ENCODE measurements around the gene KCNJ12.
"Not testable (repeated sequence)": the region's sequence is repeated elsewhere in the genome, so short reads cannot be mapped to it uniquely, and the experiment has no call there.

Gene KCNJ12

GRCh38 chr17:21412207-21412681 is 36.1 kb downstream of the KCNJ12 start:
- POLR2A ChIA-PET; DNase-seq (ENCODE audit: extremely low spot score); CTCF ChIA-PET: not testable (repeated sequence)

- POLR2A ChIA-PET; DNase-seq (ENCODE audit: extremely low spot score); CTCF ChIA-PET: not testable (repeated sequence)
Observed at GRCh38 chr17:21413570-21414279, 37.6 kb downstream of the KCNJ12 start.

GRCh38 chr17:21414616-21415015 is 38.5 kb downstream of the KCNJ12 start:
- CTCF ChIA-PET; DNase-seq (ENCODE audit: extremely low spot score); POLR2A ChIA-PET: not testable (repeated sequence)

- POLR2A ChIA-PET: not testable (repeated sequence)
Observed at GRCh38 chr17:21415166-21415990, 39.2 kb downstream of the KCNJ12 start.

GRCh38 chr17:21416471-21416981 is 40.4 kb downstream of the KCNJ12 start:
- CTCF ChIA-PET: interaction anchor here (0.6 kb wide), 1 partner anchor 36 kb away, joined by 3 read pairs; no protein-coding TSS in a partner anchor
- DNase-seq (ENCODE audit: extremely low spot score); POLR2A ChIA-PET: not testable (repeated sequence)

More at GRCh38 chr17:21415166-21415990, 39.2 kb downstream of the KCNJ12 start:
- DNase-seq (ENCODE audit: extremely low spot score); CTCF ChIA-PET: not testable (repeated sequence)

- DNase-seq (ENCODE audit: extremely low spot score); CTCF ChIA-PET; POLR2A ChIA-PET: not testable (repeated sequence)
Observed at GRCh38 chr17:21417349-21417748, 41.2 kb downstream of the KCNJ12 start.

GRCh38 chr17:21417921-21418320 is 41.8 kb downstream of the KCNJ12 start:
- TF ChIP-seq CTBP1 (IDR thresholded peaks at IDR 0.05; ENCODE audit: borderline replicate concordance) (no peak), FOXK2 (IDR thresholded peaks at IDR 0.05) (no peak), SUZ12 (IDR thresholded peaks at IDR 0.05) (no peak), BHLHE40 (IDR thresholded peaks at IDR 0.05; ENCODE audit: borderline replicate concordance) (no peak)
- ChIA-PET CTCF (no interaction called here), POLR2A (no interaction called here)
- DNase-seq (ENCODE audit: extremely low spot score): no peak

GRCh38 chr17:21418446-21419298 is 42.5 kb downstream of the KCNJ12 start:
- TF ChIP-seq SUZ12 (IDR thresholded peaks at IDR 0.05) (no peak), FOXK2 (IDR thresholded peaks at IDR 0.05) (no peak), ELF4 (IDR thresholded peaks at IDR 0.05) (no peak), HDGF (IDR thresholded peaks at IDR 0.05; ENCODE audit: borderline replicate concordance) (no peak), FOXM1 (IDR thresholded peaks at IDR 0.05; ENCODE audit: borderline replicate concordance) (no peak)
- DNase-seq (ENCODE audit: extremely low spot score): no peak
- ChIA-PET CTCF (no interaction called here), POLR2A (no interaction called here)

GRCh38 chr17:21419299-21420239 is 43.4 kb downstream of the KCNJ12 start:
- no peak for TF ChIP-seq L3MBTL2 (conservative IDR thresholded peaks at IDR 0.05)
- TF ChIP-seq FOXK2 (IDR thresholded peaks at IDR 0.05): no peak
- TF ChIP-seq ELF4 (IDR thresholded peaks at IDR 0.05): no peak
- TF ChIP-seq TARDBP (IDR thresholded peaks at IDR 0.05): no peak
- TF ChIP-seq CTBP1 (IDR thresholded peaks at IDR 0.05; ENCODE audit: borderline replicate concordance): no peak
- no peak for TF ChIP-seq FOXM1 (IDR thresholded peaks at IDR 0.05; ENCODE audit: borderline replicate concordance)
- TF ChIP-seq SUZ12 (IDR thresholded peaks at IDR 0.05): no peak
- no peak for TF ChIP-seq ZNF384 (IDR thresholded peaks at IDR 0.05)
- no peak for TF ChIP-seq SP1 (IDR thresholded peaks at IDR 0.05)
- TF ChIP-seq HDGF (IDR thresholded peaks at IDR 0.05; ENCODE audit: borderline replicate concordance): no peak
- no peak for TF ChIP-seq BHLHE40 (IDR thresholded peaks at IDR 0.05; ENCODE audit: borderline replicate concordance)
- no peak for TF ChIP-seq LEF1 (IDR thresholded peaks at IDR 0.05; ENCODE audit: borderline replicate concordance)
- TF ChIP-seq ARNT (IDR thresholded peaks at IDR 0.05): no peak
- no peak for TF ChIP-seq FOXA1 (IDR thresholded peaks at IDR 0.05)
- TF ChIP-seq PKNOX1 (IDR thresholded peaks at IDR 0.05): no peak
- no peak for TF ChIP-seq NFRKB (IDR thresholded peaks at IDR 0.05)
- CTCF ChIA-PET: no interaction called here
- POLR2A ChIA-PET: no interaction called here
- DNase-seq (ENCODE audit: extremely low spot score): no peak

GRCh38 chr17:21420503-21421090 is 44.4 kb downstream of the KCNJ12 start:
- DNase-seq (ENCODE audit: extremely low spot score); POLR2A ChIA-PET; CTCF ChIA-PET: not testable (repeated sequence)

GRCh38 chr17:21421421-21422310 is 45.5 kb downstream of the KCNJ12 start:
- CTCF ChIA-PET; POLR2A ChIA-PET; DNase-seq (ENCODE audit: extremely low spot score): not testable (repeated sequence)

Data from HEK293T (cell line).